Ecto neural progenitor cell (in vitro differentiated cells): ENCODE measurements around the gene ZNF675.
"Not testable (repeated sequence)": the region's sequence is repeated elsewhere in the genome, so short reads cannot be mapped to it uniquely, and the experiment has no call there.

Experiments used
- DNase-seq: peaks from one replicate; pipeline ENCODE4 v3.0.0-alpha.2; 2018; ENCODE audit warnings: low spot score

The ZNF675 gene

GRCh38 chr19:23686621-23687423, at the start of gene ZNF675:
Gene ZNF675 (minus strand): TSS chr19:23687212. CDS start chr19:23687033, 179 bp downstream.
- DNase-seq: peak; percentile 96

- not testable (repeated sequence) for DNase-seq
Measured at GRCh38 chr19:23730729-23731465, 43.9 kb upstream of the ZNF675 start.

GRCh38 chr19:23724161-23724560, 37.1 kb upstream of the ZNF675 start:
- not testable (repeated sequence) for DNase-seq

- no peak for DNase-seq
Measured at GRCh38 chr19:23718802-23719201, 31.8 kb upstream of the ZNF675 start.

GRCh38 chr19:23716792-23717191, 29.8 kb upstream of the ZNF675 start:
- no peak for DNase-seq

GRCh38 chr19:23709347-23709746, 22.3 kb upstream of the ZNF675 start:
- no peak for DNase-seq

- DNase-seq: no peak
Measured at GRCh38 chr19:23706657-23707056, 19.6 kb upstream of the ZNF675 start.

GRCh38 chr19:23699521-23699860, 12.5 kb upstream of the ZNF675 start:
- peak; percentile 52 for DNase-seq

GRCh38 chr19:23698711-23699520, 11.9 kb upstream of the ZNF675 start:
- no peak for DNase-seq

- DNase-seq: not testable (repeated sequence)
Measured at GRCh38 chr19:23692937-23693336, 5.9 kb upstream of the ZNF675 start.

GRCh38 chr19:23673132-23673531, 13.9 kb downstream of the ZNF675 start:
- DNase-seq: no peak

GRCh38 chr19:23668606-23669005, 18.4 kb downstream of the ZNF675 start:
- not testable (repeated sequence) for DNase-seq

- DNase-seq: no peak
Measured at GRCh38 chr19:23665651-23666410, 21.2 kb downstream of the ZNF675 start.

- DNase-seq: not testable (repeated sequence)
Measured at GRCh38 chr19:23649817-23650216, 37.2 kb downstream of the ZNF675 start.
